Measurements from ENCODE around the gene PAK5. TPM values are rescaled to one million over a fixed set of nuclear protein-coding genes. Genes with fewer than 3 reads are reported as not detected.

PAK5 gene
- total RNA-seq, 2 experiments from 2014 or later, result not detected

- Mint-ChIP-seq H3K4me1 (ENCODE audit: low read depth) (no peaks in the 10 kb centered on the region), H3K4me3 (no peak overlapping the region), H3K27ac (no peak overlapping the region), H3K9me3 (no peaks in the 10 kb centered on the region), H3K27me3 (ENCODE audit: low read depth) (peaks cover 3% of the 10 kb centered on the region), H3K36me3 (ENCODE audit: low read depth) (no peaks in the 10 kb centered on the region)
- intact Hi-C loops (cut with micrococcal nuclease), result no loop called here
- no peak for DNase-seq
- CTCF ChIA-PET, result interaction anchor here (1.1 kb wide), 1 partner anchor 19 kb away, joined by 3 read pairs; no protein-coding TSS in a partner anchor
Measured at GRCh38 chr20:9628141-9628540, 210.7 kb downstream of the PAK5 start.

- peaks cover 1% of the 10 kb centered on the region for H3K9me3 Mint-ChIP-seq
- H3K4me1 Mint-ChIP-seq (ENCODE audit: low read depth), result no peaks in the 10 kb centered on the region
- intact Hi-C loops (cut with micrococcal nuclease), result no loop called here
- H3K4me3 Mint-ChIP-seq, result no peak overlapping the region
- H3K27me3 Mint-ChIP-seq (ENCODE audit: low read depth), result peaks cover 6% of the 10 kb centered on the region
- no peak for DNase-seq
- no peak overlapping the region for H3K27ac Mint-ChIP-seq
- H3K36me3 Mint-ChIP-seq (ENCODE audit: low read depth), result no peaks in the 10 kb centered on the region
- CTCF ChIA-PET, result no interaction called here
Measured at GRCh38 chr20:9627219-9627618, 211.7 kb downstream of the PAK5 start.

- no peaks in the 10 kb centered on the region for H3K4me1 Mint-ChIP-seq (ENCODE audit: low read depth)
- no peak for DNase-seq
- intact Hi-C loops (cut with micrococcal nuclease), result no loop called here
- no peak overlapping the region for H3K27ac Mint-ChIP-seq
- H3K4me3 Mint-ChIP-seq, result no peak overlapping the region
- H3K36me3 Mint-ChIP-seq (ENCODE audit: low read depth), result no peaks in the 10 kb centered on the region
- peaks cover 1% of the 10 kb centered on the region for H3K9me3 Mint-ChIP-seq
- peaks cover 6% of the 10 kb centered on the region for H3K27me3 Mint-ChIP-seq (ENCODE audit: low read depth)
- CTCF ChIA-PET, result no interaction called here
Measured at GRCh38 chr20:9626357-9626756, 212.5 kb downstream of the PAK5 start.

GRCh38 chr20:9617940-9618339 lies 220.9 kb downstream of the PAK5 start:
- CTCF ChIA-PET, result interaction anchor here (0.6 to 4.6 kb wide), 18 partner anchors 8 to 1352 kb away, joined by 3 to 40 read pairs (median 4); no protein-coding TSS in a partner anchor
- peaks cover under 1% of the 10 kb centered on the region for H3K9me3 Mint-ChIP-seq
- H3K4me1 Mint-ChIP-seq (ENCODE audit: low read depth), result no peaks in the 10 kb centered on the region
- no peak for DNase-seq
- H3K4me3 Mint-ChIP-seq, result no peak overlapping the region
- intact Hi-C loops (cut with micrococcal nuclease), result loop anchor here (1.0 to 10.0 kb wide), 8 partner anchors 295 to 1927 kb away; no protein-coding TSS in a partner anchor
- no peak overlapping the region for H3K27ac Mint-ChIP-seq
- H3K36me3 Mint-ChIP-seq (ENCODE audit: low read depth), result no peaks in the 10 kb centered on the region
- H3K27me3 Mint-ChIP-seq (ENCODE audit: low read depth), result peaks cover 27% of the 10 kb centered on the region

- DNase-seq, result peak; percentile 66
- CTCF ChIA-PET, result interaction anchor here (0.6 to 4.6 kb wide), 19 partner anchors 22 to 609 kb away, joined by 3 to 40 read pairs (median 3); no protein-coding TSS in a partner anchor
- intact Hi-C loops (cut with micrococcal nuclease), result loop anchor here (1.0 to 10.0 kb wide), 8 partner anchors 296 to 1928 kb away; no protein-coding TSS in a partner anchor
- Mint-ChIP-seq H3K27me3 (ENCODE audit: low read depth) (peaks cover 27% of the 10 kb centered on the region), H3K4me3 (no peak overlapping the region), H3K9me3 (no peaks in the 10 kb centered on the region), H3K27ac (no peak overlapping the region), H3K36me3 (ENCODE audit: low read depth) (no peaks in the 10 kb centered on the region), H3K4me1 (ENCODE audit: low read depth) (no peaks in the 10 kb centered on the region)
Measured at GRCh38 chr20:9616833-9617461, 221.9 kb downstream of the PAK5 start.

- CTCF ChIA-PET, result interaction anchor here (0.6 to 4.6 kb wide), 13 partner anchors 22 to 610 kb away, joined by 3 to 40 read pairs (median 4); no protein-coding TSS in a partner anchor
- H3K27ac Mint-ChIP-seq, result no peak overlapping the region
- H3K27me3 Mint-ChIP-seq (ENCODE audit: low read depth), result peaks cover 27% of the 10 kb centered on the region
- no peaks in the 10 kb centered on the region for H3K4me1 Mint-ChIP-seq (ENCODE audit: low read depth)
- H3K4me3 Mint-ChIP-seq, result no peak overlapping the region
- intact Hi-C loops (cut with micrococcal nuclease), result loop anchor here (2.0 to 10.0 kb wide), 6 partner anchors 350 to 1928 kb away; no protein-coding TSS in a partner anchor
- H3K9me3 Mint-ChIP-seq, result no peaks in the 10 kb centered on the region
- DNase-seq, result no peak
- no peaks in the 10 kb centered on the region for H3K36me3 Mint-ChIP-seq (ENCODE audit: low read depth)
Measured at GRCh38 chr20:9616455-9616805, 222.4 kb downstream of the PAK5 start.

GRCh38 chr20:9615766-9616454 lies 223.0 kb downstream of the PAK5 start:
- CTCF ChIA-PET, result interaction anchor here (2.7 to 4.6 kb wide), 2 partner anchors 296 to 475 kb away, joined by 18 to 40 read pairs; no protein-coding TSS in a partner anchor
- Mint-ChIP-seq H3K27me3 (ENCODE audit: low read depth) (peaks cover 27% of the 10 kb centered on the region), H3K4me1 (ENCODE audit: low read depth) (no peaks in the 10 kb centered on the region), H3K27ac (no peak overlapping the region), H3K9me3 (no peaks in the 10 kb centered on the region), H3K36me3 (ENCODE audit: low read depth) (no peaks in the 10 kb centered on the region), H3K4me3 (no peak overlapping the region)
- intact Hi-C loops (cut with micrococcal nuclease), result loop anchor here (2.0 to 10.0 kb wide), 6 partner anchors 351 to 1929 kb away; no protein-coding TSS in a partner anchor
- no peak for DNase-seq

GRCh38 chr20:9615118-9615517 lies 223.8 kb downstream of the PAK5 start:
- no peak overlapping the region for H3K27ac Mint-ChIP-seq
- H3K36me3 Mint-ChIP-seq (ENCODE audit: low read depth), result no peaks in the 10 kb centered on the region
- DNase-seq, result no peak
- no peaks in the 10 kb centered on the region for H3K4me1 Mint-ChIP-seq (ENCODE audit: low read depth)
- intact Hi-C loops (cut with micrococcal nuclease), result loop anchor here (5.0 to 10.0 kb wide), 3 partner anchors 760 to 940 kb away; no protein-coding TSS in a partner anchor
- H3K4me3 Mint-ChIP-seq, result no peak overlapping the region
- H3K27me3 Mint-ChIP-seq (ENCODE audit: low read depth), result peaks cover 27% of the 10 kb centered on the region
- CTCF ChIA-PET, result interaction anchor here (4.6 kb wide), 1 partner anchor 297 kb away, joined by 40 read pairs; no protein-coding TSS in a partner anchor
- no peaks in the 10 kb centered on the region for H3K9me3 Mint-ChIP-seq

GRCh38 chr20:9613871-9614270 lies 225.0 kb downstream of the PAK5 start:
- DNase-seq, result no peak
- Mint-ChIP-seq H3K4me3 (no peak overlapping the region), H3K36me3 (ENCODE audit: low read depth) (no peaks in the 10 kb centered on the region), H3K27ac (no peak overlapping the region), H3K9me3 (no peaks in the 10 kb centered on the region), H3K27me3 (ENCODE audit: low read depth) (peaks cover 18% of the 10 kb centered on the region), H3K4me1 (ENCODE audit: low read depth) (no peaks in the 10 kb centered on the region)
- intact Hi-C loops (cut with micrococcal nuclease), result loop anchor here (10.0 kb wide), 2 partner anchors 759 to 941 kb away; no protein-coding TSS in a partner anchor
- CTCF ChIA-PET, result interaction anchor here (6.1 kb wide), 1 partner anchor 206 kb away, joined by 93 read pairs; no protein-coding TSS in a partner anchor

GRCh38 chr20:9611921-9612320 lies 227.0 kb downstream of the PAK5 start:
- H3K9me3 Mint-ChIP-seq, result no peaks in the 10 kb centered on the region
- intact Hi-C loops (cut with micrococcal nuclease), result loop anchor here (10.0 kb wide), 2 partner anchors 757 to 943 kb away; no protein-coding TSS in a partner anchor
- CTCF ChIA-PET, result interaction anchor here (1.2 to 6.1 kb wide), 2 partner anchors 9 to 204 kb away, joined by 3 to 93 read pairs; no protein-coding TSS in a partner anchor
- no peaks in the 10 kb centered on the region for H3K36me3 Mint-ChIP-seq (ENCODE audit: low read depth)
- H3K4me1 Mint-ChIP-seq (ENCODE audit: low read depth), result no peaks in the 10 kb centered on the region
- DNase-seq, result no peak
- no peak overlapping the region for H3K4me3 Mint-ChIP-seq
- peaks cover 16% of the 10 kb centered on the region for H3K27me3 Mint-ChIP-seq (ENCODE audit: low read depth)
- no peak overlapping the region for H3K27ac Mint-ChIP-seq

GRCh38 chr20:9610665-9611064 lies 228.2 kb downstream of the PAK5 start:
- CTCF ChIA-PET, result interaction anchor here (0.6 to 6.1 kb wide), 6 partner anchors 8 to 203 kb away, joined by 3 to 93 read pairs (median 4); no protein-coding TSS in a partner anchor
- peaks cover 8% of the 10 kb centered on the region for H3K27me3 Mint-ChIP-seq (ENCODE audit: low read depth)
- no peak overlapping the region for H3K27ac Mint-ChIP-seq
- no peak overlapping the region for H3K4me3 Mint-ChIP-seq
- no peak for DNase-seq
- intact Hi-C loops (cut with micrococcal nuclease), result loop anchor here (1.0 to 10.0 kb wide), 3 partner anchors 202 to 944 kb away; no protein-coding TSS in a partner anchor
- no peaks in the 10 kb centered on the region for H3K4me1 Mint-ChIP-seq (ENCODE audit: low read depth)
- H3K9me3 Mint-ChIP-seq, result no peaks in the 10 kb centered on the region
- H3K36me3 Mint-ChIP-seq (ENCODE audit: low read depth), result no peaks in the 10 kb centered on the region
